ENCODE measurements around the gene PLK1. TPM values are rescaled to one million over a fixed set of nuclear protein-coding genes. Genes with fewer than 3 reads are reported as not detected.

Gene PLK1
- total and polyA plus RNA-seq, 2 of the 4 experiments (the other 2 are of a cell fraction) = 19.4 to 59.0 TPM

- Histone ChIP-seq H3K4ac (ENCODE audit: low read depth, low read length) (no peak overlapping the region), H2BK120ac (ENCODE audit: low read depth, low read length) (no peak overlapping the region), H3K9me3 (ENCODE audit: control insufficient read depth, insufficient read depth, low read length) (no peaks in the 10 kb centered on the region), H2BK20ac (ENCODE audit: low read depth, low read length) (no peak overlapping the region), H3K23ac (ENCODE audit: low read depth, low read length) (no peak overlapping the region), H4K20me1 (ENCODE audit: insufficient read depth, low read length) (peaks cover 31% of the 10 kb centered on the region), H3K4me3 (ENCODE audit: insufficient read depth, low read depth, low read length) (no peak overlapping the region), H3K4me2 (ENCODE audit: low read depth, low read length) (no peak overlapping the region), H3K9ac (ENCODE audit: low read depth, low read length) (no peak overlapping the region), H3K36me3 (ENCODE audit: control insufficient read depth, insufficient read depth, low read length) (peaks cover 15% of the 10 kb centered on the region), H4K91ac (ENCODE audit: insufficient read depth, low read depth, low read length) (no peak overlapping the region), H4K8ac (ENCODE audit: low read depth in 2 of 2, low read length in 2 of 2) (no peak overlapping the region), H2AK5ac (ENCODE audit: low read depth, low read length) (no peak overlapping the region), H2AK9ac (replicated peaks; ENCODE audit: low read depth, low read length, poor library complexity) (no peak overlapping the region), H2BK5ac (ENCODE audit: low read depth, low read length, poor library complexity, severe bottlenecking) (no peak overlapping the region), H3K79me1 (ENCODE audit: low read depth in 1 of 2, low read length in 2 of 2) (peaks cover 20 to 35% of the 10 kb centered on the region in 2 experiments), H3K27me3 (ENCODE audit: control insufficient read depth, insufficient read depth, low read length) (no peaks in the 10 kb centered on the region), H2BK15ac (ENCODE audit: low read depth, low read length) (no peak overlapping the region), H4K5ac (ENCODE audit: low read depth, low read length) (no peak overlapping the region), H3K56ac (ENCODE audit: extremely low read depth, insufficient read depth, low read length) (no peak overlapping the region), H3K9me1 (ENCODE audit: insufficient read depth, low read length) (no peaks in the 10 kb centered on the region), H3K14ac (replicated peaks; ENCODE audit: low read depth, low read length) (no peak overlapping the region), H3K18ac (ENCODE audit: low read depth, low read length) (no peak overlapping the region), H2AFZ (replicated peaks; ENCODE audit: low read length, poor library complexity) (no peak overlapping the region), H3K4me1 (ENCODE audit: control insufficient read depth, insufficient read depth, low read length) (no peaks in the 10 kb centered on the region), H3K27ac (ENCODE audit: insufficient read depth, low read length) (no peak overlapping the region)
- in situ Hi-C loops (cut with MboI; ENCODE audit: low sequenced_read_pairs) (no loop called here), dilution Hi-C loops (cut with HindIII; ENCODE audit: low sequenced_read_pairs, unreplicated experiment) (no loop called here), intact Hi-C loops (cut with micrococcal nuclease) (no loop called here)
- no TSS peak for BruUV-seq (replicated peaks)
- 89% methylated on average over 1 of the region's 4 CpGs; no CpG with 5 or more reads in 1 of the 2 experiments for WGBS, 2 experiments (ENCODE audit: extremely low coverage in 2 of 2, insufficient read length in 1 of 2)
- TF ChIP-seq CTCF (conservative IDR thresholded peaks at IDR 0.05; ENCODE audit: low read depth, low read length) (no peak), NFE2L2 (IDR thresholded peaks at IDR 0.05; ENCODE audit: low read depth, low read length) (no peak), RAD21 (IDR thresholded peaks at IDR 0.05; ENCODE audit: low read length) (no peak), SMC3 (IDR thresholded peaks at IDR 0.05; ENCODE audit: low read depth, low read length) (no peak), RFX5 (IDR thresholded peaks at IDR 0.05; ENCODE audit: low read depth, low read length) (no peak), FOS (IDR thresholded peaks at IDR 0.05; ENCODE audit: low read depth, low read length) (no peak), USF2 (IDR thresholded peaks at IDR 0.05; ENCODE audit: low read depth, low read length) (no peak)
- ChIA-PET POLR2A (ENCODE audit: unreplicated experiment) (no interaction called here), CTCF (interaction anchor here (0.7 kb wide), 1 partner anchor 11 kb away, joined by 3 read pairs; the partner anchor contains the start of genes DCTN5 and PALB2)
- DNase-seq (no peak), ATAC-seq (ENCODE audit: low read depth) (no peak)
These were observed 26.7 kb upstream of the PLK1 start for GRCh38 chr16:23651943-23652468.

All from IMR-90 (cell line).